A549 treated with ZK216348 at 1 μM for 4 hours (cell line): ENCODE data around the gene ALG8. TPM values are rescaled to one million over a fixed set of nuclear protein-coding genes. Genes with fewer than 3 reads are reported as not detected.

Experiments used
- total RNA-seq: library from RNA; stranded (reverse); fragments of 200-300 nt; extraction: Qiagen RNA extraction; gene quantifications from 5 replicates; pipeline ENCODE4 v1.2.3, GENCODE V29; 2022; ENCODE audit warnings: low read depth

The ALG8 gene
- total RNA-seq, result 51.8 to 71.0 TPM (median 61.2 TPM) in 5 replicates

DNA sequence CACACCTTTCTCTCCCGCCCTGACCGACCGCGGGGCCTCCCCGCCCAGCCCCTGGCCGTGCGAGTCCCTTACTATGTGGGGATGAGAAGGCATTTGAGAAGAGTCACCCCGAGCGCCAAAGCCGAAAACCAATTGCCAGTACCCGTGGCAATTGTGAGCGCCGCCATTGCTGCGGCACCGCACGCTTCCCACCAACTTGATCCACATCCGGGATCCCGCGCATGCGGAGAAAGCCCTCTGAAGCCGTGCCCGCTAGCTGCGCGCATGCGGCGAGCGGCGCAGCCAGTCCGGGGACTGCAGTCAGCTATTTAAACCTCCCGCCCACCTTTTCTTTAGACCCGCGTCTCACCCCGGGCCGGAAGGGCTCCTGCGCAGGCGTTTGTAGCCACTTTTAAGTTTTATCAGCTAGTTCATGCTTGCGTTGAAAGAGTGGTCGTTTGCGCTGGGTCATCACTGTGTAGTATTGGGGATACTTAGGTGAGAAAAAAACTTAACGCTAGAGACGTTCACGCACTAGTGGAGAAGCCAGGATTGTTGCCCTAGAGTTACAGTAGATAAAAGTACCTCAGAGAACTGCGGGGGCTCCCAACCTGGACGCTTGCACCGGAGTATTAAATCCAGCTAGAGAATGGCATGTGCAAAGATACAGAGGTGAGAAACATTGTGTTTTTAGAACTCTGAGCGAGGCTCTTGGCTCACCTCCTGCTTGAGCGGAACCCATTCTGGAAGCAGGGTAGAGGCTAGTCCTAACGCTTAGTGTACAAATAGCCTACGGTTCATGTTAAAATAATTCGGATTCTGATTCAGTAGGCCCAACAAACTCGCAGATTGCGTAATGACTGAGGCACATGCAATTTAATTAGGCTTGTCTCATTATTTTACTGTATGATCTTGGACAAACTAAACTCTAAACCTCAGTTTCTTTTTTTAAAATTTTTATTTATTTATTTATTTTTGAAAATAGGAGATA lies at the start of gene ALG8:
ALG8 (minus strand) TSS at position 205 of the 970 bp plus-strand sequence; CDS start at position 167, 38 bp downstream.

DNA sequence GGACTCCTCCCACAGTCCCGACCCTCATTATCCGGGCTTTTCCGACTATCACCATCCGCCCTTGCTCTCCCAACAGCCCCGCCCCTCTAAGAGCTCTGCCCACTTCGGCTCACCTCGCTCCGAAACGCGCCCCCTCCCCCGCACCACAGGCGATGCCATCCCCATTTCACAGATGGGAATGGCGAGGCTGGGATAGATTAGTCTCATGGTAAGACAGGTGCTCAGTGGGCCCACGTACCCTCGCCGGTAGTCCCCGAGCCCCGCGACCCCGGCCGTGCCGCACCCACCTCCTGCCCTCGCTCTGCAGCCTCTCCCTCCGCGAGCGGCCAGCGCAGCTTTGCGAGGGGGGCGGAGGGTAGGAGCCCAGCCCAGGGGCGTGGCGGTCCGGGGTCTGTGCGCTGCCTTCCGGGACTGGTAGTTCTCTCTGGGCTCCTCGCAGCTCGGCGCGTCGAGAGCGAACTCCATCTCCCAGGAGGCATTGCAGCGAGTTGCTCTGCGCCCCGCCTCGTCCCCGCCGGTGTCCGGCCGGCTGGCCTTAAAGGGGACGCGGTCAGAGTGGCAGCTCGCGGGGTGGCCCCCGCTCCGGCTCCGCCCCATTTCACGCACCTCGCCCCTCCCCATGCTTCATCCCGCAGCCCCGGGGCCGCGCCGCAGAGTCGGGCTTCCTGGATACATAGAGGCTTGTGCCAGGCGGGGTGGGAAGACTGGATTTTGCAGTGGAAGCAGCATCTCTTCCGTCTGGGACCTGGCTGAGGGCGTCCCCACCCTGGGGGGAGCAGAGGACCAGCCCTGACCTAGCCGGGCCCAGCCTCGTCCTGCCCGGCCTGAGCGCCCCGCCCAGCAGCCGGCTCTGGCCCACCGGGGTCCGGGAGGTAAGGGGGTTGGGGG lies 49.1 kb upstream of the ALG8 start, which contains the start of the genes KCTD21 and USP35:
KCTD21 (minus strand) TSS at position 341 of the 888 bp plus-strand sequence. CDS start 14,072 bp downstream, outside the sequence.
USP35 (plus strand) TSS at position 634 of the 888 bp plus-strand sequence. CDS start 7,327 bp downstream, outside the sequence.

GRCh38 chr11:78079232-78080083 lies 60.0 kb downstream of the ALG8 start, which contains the start of gene NDUFC2:
NDUFC2 (minus strand) TSS chr11:78079862; CDS start chr11:78079744, 118 bp downstream.

DNA sequence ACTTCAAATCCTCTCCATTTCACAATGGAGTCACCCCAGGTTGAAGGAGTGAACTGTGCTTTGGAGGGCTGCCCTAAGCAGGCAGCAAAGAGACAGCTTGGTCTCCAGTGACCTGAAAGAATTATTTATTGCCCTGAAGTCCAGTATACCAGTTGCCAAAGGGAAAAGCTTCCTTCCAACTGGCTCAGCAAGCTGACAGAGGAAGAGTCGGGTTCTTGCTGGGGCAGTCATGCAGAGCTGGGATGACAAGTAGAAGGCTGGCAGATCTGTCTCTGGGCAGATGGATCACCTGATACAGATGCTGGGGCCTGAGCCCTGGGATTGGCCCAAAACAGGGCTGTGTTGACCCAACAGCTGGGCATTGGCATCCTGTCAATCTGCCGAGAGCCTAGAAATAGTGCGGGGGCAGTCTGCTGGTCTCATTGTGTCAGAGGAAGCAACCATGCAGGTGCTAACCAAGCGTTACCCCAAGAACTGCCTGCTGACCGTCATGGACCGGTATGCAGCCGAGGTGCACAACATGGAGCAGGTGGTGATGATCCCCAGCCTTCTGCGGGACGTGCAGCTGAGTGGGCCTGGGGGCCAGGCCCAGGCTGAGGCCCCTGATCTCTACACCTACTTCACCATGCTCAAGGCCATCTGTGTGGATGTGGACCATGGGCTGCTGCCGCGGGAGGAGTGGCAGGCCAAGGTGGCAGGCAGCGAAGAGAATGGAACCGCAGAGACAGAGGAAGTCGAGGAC lies 75.8 kb downstream of the ALG8 start, which contains the start of gene THRSP:
THRSP (plus strand) TSS at position 422 of the 742 bp plus-strand sequence; CDS start at position 443, 21 bp downstream.

Other genes with a start within 250 kb of the ALG8 start
- 17.2 to 21.1 TPM (median 19.0 TPM) in 5 replicates for gene INTS4, start 145.0 kb downstream of the ALG8 start, total RNA-seq
- 1.3 to 2.1 TPM (median 1.7 TPM) in 5 replicates for gene KCTD14, start 116.3 kb downstream of the ALG8 start, total RNA-seq
- gene THRSP, start 75.8 kb downstream of the ALG8 start, total RNA-seq, result not detected in 5 replicates
- gene NDUFC2, start 59.8 kb downstream of the ALG8 start, total RNA-seq, result 212 to 271 TPM (median 232 TPM) in 5 replicates
- gene KCTD21, start 49.0 kb upstream of the ALG8 start, total RNA-seq, result 6.2 to 8.5 TPM (median 7.5 TPM) in 5 replicates
- 5.5 to 9.6 TPM (median 8.4 TPM) in 5 replicates for gene USP35, start 49.3 kb upstream of the ALG8 start, total RNA-seq